Stomach (tissue), 4 donors: Measurements from ENCODE around the gene AGAP1.

Experiments
- POLR2AphosphoS5 ChIP-seq, 3 donors: sonication (generic); formaldehyde crosslinking; IDR thresholded peaks; one replicate each; pipeline ENCODE4 v1.6.1; 2016; ENCODE audit warnings: antibody characterized with exemption in 3 of 3
- TF ChIP-seq, protein P1 (sequence below), 7 experiments: fragments of 450-650 bp in 4 of 7; fragments of 200-600 bp in 3 of 7; sonication (generic) in 3 of 7; IDR thresholded peaks; one replicate each; pipeline ENCODE4 v1.5.1; 2016 to 2019; ENCODE audit warnings: antibody characterized with exemption in 7 of 7, control low read depth in 2 of 7, mild to moderate bottlenecking in 1 of 7

DNA sequence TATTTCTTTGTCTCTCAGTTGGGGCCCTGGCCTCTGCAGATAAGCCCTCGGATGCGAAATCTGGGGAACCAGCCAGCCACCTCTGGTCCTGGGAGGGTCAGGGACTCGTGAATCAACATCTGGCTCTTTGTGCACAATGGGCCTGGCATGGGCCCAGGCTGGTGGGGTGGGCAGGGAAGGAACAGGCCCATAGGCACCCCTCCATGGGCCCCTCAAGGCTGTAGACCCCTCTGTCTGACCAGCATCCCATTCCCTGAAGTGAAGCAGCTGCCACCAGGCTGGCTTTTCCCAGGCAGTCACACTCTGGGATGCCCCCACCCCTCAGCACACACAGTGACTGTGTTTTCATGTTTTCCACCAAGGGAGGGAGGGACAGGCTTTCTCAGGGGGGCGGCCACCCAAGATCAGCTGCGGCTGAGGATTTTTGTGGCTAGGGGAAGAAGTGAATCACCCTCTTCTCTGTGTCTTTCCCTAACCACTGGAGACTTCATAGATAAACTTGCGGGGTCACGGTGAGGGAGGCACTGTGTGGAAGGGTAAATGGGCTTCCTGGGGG is 166.0 kb downstream of the AGAP1 start:
- TF ChIP-seq, protein P1, sequence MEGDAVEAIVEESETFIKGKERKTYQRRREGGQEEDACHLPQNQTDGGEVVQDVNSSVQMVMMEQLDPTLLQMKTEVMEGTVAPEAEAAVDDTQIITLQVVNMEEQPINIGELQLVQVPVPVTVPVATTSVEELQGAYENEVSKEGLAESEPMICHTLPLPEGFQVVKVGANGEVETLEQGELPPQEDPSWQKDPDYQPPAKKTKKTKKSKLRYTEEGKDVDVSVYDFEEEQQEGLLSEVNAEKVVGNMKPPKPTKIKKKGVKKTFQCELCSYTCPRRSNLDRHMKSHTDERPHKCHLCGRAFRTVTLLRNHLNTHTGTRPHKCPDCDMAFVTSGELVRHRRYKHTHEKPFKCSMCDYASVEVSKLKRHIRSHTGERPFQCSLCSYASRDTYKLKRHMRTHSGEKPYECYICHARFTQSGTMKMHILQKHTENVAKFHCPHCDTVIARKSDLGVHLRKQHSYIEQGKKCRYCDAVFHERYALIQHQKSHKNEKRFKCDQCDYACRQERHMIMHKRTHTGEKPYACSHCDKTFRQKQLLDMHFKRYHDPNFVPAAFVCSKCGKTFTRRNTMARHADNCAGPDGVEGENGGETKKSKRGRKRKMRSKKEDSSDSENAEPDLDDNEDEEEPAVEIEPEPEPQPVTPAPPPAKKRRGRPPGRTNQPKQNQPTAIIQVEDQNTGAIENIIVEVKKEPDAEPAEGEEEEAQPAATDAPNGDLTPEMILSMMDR (IDR thresholded peaks at IDR 0.05), result no peak
- peak in 1 of 3 donors; percentile 9 for TF ChIP-seq POLR2AphosphoS5 (IDR thresholded peaks at IDR 0.05)
